ENCODE data around the gene ENGASE.

ENGASE gene

GRCh38 chr17:79087428-79088143, 13.0 kb downstream of the ENGASE start:
- no peak for DNase-seq (ENCODE audit: low read depth)
- no peak overlapping the region for H3K4me3 ChIP-seq (ENCODE audit: low read depth, low read length)

DNA sequence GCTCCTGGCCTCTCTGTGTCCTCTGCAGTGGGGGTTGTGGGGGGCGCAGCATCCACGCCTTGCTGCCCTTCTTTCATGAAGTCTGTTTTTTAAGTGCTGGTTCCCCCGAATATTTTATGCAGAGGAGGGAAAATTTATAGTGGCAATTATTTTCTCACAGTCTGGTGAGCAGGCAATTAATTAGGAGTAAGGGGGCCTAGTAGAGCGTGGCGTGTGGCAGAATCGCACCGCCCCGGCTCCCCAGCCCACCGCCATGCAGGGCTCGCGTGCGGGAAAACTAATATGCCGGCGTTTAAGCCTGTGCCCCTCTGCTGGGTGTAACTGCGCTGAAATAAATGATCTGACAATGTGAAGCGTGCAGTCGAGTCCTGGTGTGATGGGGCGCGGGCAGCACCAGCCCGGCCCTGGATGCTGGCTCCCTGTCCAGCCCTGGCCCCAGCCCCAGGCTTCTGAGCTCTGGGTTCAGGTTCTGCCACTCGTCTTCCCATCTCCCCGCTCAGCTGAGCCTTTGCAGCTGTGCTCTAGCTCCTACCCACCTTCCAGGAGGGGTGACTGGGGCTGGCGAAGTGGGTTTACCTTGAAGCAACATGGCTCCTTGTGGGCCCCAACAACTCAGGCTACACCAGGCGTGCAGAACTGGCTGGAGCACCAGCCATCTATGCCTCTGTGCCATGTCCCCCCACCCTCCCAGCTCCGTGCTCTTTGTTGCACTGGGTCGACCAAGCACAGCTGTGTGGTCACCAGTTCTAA, 13.8 kb downstream of the ENGASE start:
- no peak overlapping the region for H3K4me3 ChIP-seq (ENCODE audit: low read depth, low read length)
- no peak for DNase-seq (ENCODE audit: low read depth)

DNA sequence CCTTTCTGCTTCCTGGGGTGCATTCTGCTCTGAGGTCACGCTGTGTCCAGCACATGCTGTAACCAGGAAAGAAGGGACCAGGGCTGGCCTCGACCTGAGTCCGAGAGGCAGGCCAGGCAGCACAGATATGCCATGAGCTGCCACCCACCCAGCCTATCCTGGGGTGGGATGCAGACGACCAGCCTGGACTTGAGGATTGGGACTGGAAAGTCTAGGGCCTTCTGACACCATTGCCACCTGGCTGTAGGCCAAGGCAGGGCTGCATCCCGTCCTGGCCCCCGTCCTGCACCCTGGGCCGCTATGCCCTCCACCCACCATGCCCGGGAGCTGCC, 14.3 kb downstream of the ENGASE start:
- H3K4me3 ChIP-seq (ENCODE audit: low read depth, low read length): no peak overlapping the region

DNA sequence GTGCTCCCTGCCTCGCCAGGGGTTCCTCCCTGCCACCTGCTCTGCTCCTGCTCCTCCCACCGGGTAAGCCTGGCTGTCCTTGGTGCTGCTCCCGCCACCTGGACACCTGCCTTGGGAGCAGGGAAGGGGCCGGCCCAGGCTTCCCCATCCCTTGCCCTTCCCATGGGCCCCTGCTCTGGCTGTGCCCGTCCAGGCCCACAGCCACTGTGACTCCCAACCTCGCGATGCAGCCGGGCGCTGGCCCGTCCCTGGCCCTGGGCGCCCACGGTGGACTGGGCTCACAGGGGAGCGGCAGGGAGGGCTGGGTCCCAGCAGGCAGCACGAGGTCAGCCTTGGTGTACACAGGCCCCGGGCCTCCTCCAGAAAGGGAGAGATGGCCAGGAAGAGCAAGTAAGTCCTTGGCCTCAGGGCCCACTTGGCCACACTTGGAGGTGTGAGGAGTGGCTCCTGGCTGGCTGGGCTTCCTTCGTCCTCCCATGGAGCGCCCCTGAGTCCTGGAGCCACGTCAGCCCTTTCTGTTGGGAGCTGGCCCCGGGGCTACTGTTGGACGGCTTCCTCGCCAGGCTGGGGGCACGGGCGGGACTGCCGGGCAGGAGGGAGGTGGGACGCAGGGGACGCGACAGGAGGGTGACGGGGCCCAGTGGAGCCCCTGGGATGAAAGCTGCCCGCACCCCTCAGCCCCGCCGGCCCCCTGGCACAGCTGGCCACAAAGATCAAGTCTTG, 15.3 kb downstream of the ENGASE start:
- no peak for DNase-seq (ENCODE audit: low read depth)
- no peak overlapping the region for H3K4me3 ChIP-seq (ENCODE audit: low read depth, low read length)

More for the DNA sequence above, 14.3 kb downstream of the ENGASE start:
- no peak for DNase-seq (ENCODE audit: low read depth)

- DNase-seq (ENCODE audit: low read depth): no peak
- H3K4me3 ChIP-seq (ENCODE audit: low read depth, low read length): no peak overlapping the region
Measured at GRCh38 chr17:79090443-79091225, 16.0 kb downstream of the ENGASE start.

GRCh38 chr17:79091226-79091670, 16.6 kb downstream of the ENGASE start:
- no peak for DNase-seq (ENCODE audit: low read depth)
- H3K4me3 ChIP-seq (ENCODE audit: low read depth, low read length): no peak overlapping the region

DNA sequence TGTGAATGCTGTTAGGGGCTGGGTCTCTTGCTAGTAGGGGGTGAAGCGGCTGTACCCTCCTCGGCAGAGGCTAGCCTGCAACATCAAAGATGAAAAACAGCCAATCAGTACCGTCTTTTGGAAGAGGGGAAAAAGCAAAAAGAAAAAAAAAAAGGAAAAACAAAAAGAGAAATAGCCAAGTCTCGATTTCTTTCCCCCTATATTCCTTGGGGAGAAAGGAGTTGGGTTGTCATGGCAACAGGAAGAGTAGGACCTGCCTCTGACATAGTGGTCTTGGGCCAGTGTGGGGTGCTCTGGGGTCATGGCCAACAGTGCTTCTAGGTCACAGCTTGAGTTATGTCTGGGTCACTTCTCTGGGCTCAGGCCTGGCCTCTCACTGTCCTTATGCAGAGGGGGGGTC, 17.9 kb downstream of the ENGASE start:
- no peak overlapping the region for H3K4me3 ChIP-seq (ENCODE audit: low read depth, low read length)
- no peak for DNase-seq (ENCODE audit: low read depth)

- H3K4me3 ChIP-seq (ENCODE audit: low read depth, low read length): no peak overlapping the region
- no peak for DNase-seq (ENCODE audit: low read depth)
Measured at GRCh38 chr17:79093270-79093669, 18.6 kb downstream of the ENGASE start.

- H3K4me3 ChIP-seq (ENCODE audit: low read depth, low read length): no peak overlapping the region
- DNase-seq (ENCODE audit: low read depth): no peak
Measured at GRCh38 chr17:79094261-79094660, 19.6 kb downstream of the ENGASE start.

DNA sequence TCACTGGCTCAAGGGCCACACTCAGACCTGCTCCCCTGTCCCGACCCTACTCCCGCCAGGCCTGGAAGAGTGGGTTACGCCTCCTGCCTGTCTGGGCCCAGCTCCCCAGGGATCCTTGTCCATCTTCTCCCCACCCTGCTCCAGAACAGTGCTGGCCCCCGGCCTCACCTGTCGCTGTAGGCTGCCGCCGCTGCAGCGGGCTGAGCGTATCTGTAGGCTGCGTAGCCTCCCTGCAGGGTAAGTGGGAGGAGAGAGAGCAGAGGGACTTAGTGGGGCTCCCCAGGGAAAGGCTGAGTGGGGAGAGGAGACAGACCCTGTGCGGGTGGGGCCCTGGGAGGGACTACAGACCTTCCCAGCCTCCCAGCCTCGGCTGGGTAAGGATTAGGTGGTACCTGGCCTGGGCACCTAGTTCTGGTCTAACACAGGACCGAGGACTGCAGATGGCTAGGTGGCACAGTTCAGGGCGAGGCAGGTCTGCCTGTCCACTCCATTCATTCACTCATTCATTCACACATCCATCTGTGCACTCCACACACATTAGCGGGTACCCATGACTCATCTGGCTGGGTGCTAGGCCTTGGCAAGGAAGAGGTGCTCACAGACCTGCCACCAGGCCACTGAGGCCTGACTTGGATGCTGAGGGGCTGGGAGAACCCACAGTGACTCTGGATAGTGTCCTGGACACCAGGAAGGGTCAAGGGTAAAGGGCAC, 20.9 kb downstream of the ENGASE start:
- DNase-seq (ENCODE audit: low read depth): no peak
- H3K4me3 ChIP-seq (ENCODE audit: low read depth, low read length): no peak overlapping the region

DNA sequence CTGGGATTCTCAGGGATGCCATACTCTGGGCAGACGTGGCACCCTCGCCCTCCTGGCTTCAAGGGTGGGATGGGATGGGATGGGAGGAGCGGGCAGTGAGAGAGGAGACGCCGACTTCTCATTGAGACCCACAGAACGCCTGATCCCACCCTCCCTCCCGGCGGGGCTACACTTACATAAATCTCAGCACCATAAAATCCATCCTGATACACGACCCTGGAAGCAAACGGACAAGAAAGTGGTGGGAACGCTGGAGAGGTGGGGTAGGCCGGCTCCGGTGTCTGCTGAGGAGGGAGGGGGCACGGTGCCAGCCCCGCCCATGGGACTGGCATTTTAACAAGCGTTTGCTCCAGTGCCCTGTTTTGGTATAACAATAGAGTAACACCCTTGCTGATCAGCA, 21.9 kb downstream of the ENGASE start:
- no peak overlapping the region for H3K4me3 ChIP-seq (ENCODE audit: low read depth, low read length)
- DNase-seq (ENCODE audit: low read depth): no peak

DNA sequence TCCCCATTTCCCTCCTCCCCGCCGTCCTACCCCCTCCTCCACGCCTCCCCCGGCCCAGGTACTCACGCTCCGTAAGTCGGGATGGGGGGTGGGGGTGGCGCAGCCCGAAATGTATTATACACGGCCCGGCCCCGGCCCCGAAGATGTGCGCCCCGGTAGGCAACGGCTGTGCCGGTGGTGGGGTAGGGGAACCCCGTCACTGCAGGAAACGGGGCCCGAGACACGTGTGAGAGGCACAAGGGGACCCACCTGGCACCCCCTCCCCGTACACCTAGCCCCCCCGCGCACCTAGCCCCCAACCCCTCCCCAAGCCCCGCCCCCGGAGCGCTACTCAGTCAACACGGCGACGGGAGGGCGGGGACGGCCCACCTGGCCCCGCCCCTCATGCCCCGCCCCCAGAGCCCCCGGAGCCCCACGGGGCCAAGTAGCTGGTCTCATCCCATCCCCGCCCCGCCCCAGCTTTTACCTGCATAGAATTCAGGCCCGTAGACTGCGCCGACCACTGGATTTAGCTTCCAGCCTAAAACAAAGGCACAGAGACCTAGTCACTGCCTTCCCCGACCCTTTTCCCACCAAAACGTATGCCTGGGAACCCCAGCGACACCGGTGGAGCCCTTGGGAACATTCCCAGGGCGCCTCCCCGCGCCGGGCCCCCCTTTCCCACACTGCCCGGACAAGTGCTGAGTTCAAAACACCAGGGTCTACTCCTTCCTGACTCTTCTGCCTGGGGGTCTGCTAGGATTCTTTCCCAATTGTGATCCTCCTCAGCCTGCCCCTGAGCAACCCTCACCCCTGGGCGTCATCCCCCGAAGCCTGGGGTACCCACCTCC, 22.8 kb downstream of the ENGASE start:
- no peak for DNase-seq (ENCODE audit: low read depth)
- H3K4me3 ChIP-seq (ENCODE audit: low read depth, low read length): no peak overlapping the region

GRCh38 chr17:79098282-79098867, 23.8 kb downstream of the ENGASE start:
- no peak for DNase-seq (ENCODE audit: low read depth)
- no peak overlapping the region for H3K4me3 ChIP-seq (ENCODE audit: low read depth, low read length)

- H3K4me3 ChIP-seq (ENCODE audit: low read depth, low read length): no peak overlapping the region
- no peak for DNase-seq (ENCODE audit: low read depth)
Measured at GRCh38 chr17:79100405-79100804, 25.8 kb downstream of the ENGASE start.

- no peak overlapping the region for H3K4me3 ChIP-seq (ENCODE audit: low read depth, low read length)
- DNase-seq (ENCODE audit: low read depth): no peak
Measured at GRCh38 chr17:79101111-79101673, 26.6 kb downstream of the ENGASE start.

DNA sequence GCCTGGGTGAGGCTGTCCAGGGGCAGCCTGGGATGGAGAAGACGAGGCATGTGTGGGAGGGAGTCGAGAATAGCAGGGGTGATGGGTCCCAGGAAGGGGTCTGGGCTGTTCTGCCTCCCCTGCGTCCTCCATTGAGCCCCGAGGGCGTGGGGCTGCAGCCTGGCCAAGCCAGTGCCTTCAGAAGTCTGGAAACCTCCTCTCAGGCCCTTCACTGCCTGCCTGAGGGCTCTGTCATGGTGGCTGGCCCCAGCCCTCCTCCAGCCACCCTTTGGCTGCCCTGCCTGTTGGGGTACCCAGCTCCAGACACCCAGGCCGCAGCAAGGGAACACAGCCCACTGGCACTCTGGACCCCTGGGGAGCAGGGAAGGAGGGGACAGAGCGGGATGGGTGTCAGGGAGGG, 27.6 kb downstream of the ENGASE start:
- H3K4me3 ChIP-seq (ENCODE audit: low read depth, low read length): no peak overlapping the region
- DNase-seq (ENCODE audit: low read depth): no peak

DNA sequence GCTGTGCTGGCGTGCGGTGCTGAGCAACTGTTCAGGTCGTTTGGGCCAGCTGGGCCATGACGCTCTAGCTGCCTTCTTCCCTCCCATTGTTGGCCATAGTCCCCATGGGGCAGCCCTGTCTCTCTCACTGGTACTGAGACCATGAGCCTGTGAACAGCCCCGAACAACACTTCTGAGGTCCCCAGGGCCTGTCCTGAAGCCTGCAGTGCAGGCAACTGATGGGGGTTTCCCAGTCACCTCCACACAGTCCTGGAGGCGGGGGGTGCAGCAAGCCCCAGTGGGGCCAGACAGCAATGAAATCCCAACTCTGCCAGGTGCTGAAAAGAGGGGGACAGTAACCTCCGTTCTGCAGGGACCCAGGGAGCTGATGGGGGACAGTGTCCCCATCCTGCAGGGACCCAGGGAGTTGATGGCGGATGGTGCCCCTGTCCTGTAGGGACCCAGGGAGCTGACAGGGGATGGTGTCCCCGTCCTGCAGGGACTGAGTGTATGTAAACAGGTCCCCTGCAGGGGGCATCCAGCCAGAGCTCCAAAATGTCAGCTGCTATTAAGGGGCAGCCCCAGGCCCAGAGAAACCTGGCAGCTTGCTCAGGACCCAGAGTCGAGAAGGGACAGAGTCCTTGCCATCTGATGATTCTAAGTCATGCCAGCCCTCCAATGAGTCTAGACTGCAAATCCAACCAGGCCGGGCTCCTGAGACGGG, 30.4 kb downstream of the ENGASE start:
- no peak overlapping the region for H3K4me3 ChIP-seq (ENCODE audit: low read depth, low read length)
- DNase-seq (ENCODE audit: low read depth): no peak
